Islet precursor cell (in vitro differentiated cells): Measurements from ENCODE around the gene TAB2.
"Not testable (repeated sequence)": the region's sequence is repeated elsewhere in the genome, so short reads cannot be mapped to it uniquely, and the experiment has no call there.

Experiments used
- DNase-seq: peaks from one replicate; pipeline ENCODE4 v3.0.0-alpha.2; 2018

Gene TAB2

DNA sequence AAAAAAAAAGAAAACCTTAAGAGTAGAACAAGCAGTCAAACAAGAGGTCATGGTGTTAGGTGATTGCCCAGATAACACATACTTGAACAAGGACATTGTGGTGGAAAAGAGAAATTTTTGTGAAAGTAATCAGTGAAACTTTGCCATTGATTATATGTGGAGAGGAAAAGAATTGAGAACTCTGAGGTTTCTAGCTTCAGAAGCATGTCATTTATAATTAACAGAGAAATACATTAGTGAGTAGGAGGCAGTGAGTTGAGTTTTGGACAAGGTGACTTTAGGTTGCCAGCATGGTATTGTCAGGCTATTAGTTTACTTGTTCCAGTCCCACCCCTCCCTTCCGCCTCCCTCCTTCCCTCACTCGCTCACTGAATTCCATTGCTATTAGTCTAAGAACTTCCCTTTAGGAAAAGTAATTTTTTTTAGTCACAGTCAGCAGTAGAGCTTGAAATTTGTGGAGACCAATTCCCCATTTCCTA is 17.2 kb downstream of the TAB2 start:
- peak; percentile 84 for DNase-seq

DNA sequence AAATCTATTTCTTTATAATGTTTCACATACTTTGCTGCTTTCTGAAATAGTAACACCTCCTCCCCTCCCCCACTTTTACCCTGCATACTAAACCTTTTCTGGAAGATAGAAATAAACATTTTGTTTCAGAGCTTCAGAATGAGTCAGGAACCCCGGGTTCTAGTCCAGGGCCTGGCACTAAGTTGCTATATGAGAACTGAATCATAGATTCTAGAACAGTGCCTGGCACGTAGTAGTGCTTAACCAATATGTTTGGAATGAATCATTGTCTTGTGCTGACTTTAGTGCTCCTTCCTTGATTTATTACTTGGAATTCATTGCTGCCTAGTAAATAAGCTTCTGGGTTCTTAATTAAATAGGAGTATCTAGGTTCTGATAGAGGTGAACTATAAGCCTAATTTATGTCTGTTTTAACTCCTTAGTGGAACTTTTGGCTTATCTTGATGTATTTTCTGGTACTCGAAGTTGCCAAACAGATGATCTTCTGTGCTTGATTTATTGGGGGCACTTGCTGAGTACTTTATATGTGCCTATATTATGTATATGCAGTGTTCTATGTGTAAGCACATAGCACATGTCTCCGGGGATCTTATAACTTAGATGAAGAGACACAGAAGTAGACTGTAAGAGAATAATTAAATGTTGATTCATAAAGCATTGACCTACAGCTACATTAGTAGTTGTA is 18.6 kb downstream of the TAB2 start:
- no peak for DNase-seq

DNA sequence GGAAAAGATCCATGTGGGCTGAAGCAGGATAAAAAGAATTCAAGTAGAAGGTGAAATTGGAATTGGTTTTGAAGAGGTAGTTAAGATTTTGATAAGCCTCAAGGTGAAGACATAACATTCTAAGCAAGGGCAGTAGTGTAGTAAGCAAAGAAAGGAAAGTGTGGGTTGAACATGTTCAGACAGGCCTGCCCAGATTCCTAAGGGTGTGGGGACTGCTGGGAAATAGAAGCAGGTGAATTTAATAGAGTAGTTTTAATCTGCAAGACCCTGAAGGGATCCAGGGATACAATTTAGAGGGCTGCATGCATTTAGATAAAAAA is 19.1 kb downstream of the TAB2 start:
- no peak for DNase-seq

DNA sequence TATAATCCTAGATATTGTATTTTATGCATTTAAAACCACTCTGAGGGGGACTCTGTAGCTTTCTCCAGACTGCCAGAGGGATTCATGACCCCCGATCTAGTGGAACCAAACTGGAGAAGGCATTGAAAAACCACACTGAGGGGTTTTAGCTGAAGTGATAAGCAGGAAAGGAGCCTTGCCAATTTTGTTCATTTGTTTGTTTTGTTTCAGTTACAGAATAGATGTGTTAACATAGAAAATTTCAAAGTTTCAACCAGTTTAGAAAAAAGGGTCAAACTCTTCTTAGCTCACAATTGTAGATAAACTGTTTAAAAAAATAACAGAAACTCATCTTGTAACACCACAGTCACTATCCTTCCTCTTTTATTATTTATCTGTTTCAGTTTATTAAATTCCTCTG is 19.8 kb downstream of the TAB2 start:
- no peak for DNase-seq

DNA sequence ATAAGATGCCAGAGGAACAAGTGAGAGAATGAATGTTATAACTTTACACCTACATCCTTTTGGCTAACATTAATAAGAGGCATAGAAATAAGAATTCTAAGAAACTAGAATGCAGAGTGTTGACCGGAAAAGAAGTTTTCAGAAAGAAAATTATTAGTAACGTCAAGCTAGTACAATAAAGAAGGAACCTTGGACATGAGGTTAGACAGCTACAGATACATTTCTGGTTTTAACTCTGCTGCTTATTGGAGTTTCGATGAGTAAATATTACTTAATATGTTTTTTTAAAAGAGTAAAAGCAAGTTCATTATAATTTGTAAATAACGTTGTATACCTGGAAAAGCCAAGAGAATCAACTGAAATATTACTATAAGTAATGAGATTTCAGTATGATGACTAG is 22.7 kb downstream of the TAB2 start:
- no peak for DNase-seq

DNA sequence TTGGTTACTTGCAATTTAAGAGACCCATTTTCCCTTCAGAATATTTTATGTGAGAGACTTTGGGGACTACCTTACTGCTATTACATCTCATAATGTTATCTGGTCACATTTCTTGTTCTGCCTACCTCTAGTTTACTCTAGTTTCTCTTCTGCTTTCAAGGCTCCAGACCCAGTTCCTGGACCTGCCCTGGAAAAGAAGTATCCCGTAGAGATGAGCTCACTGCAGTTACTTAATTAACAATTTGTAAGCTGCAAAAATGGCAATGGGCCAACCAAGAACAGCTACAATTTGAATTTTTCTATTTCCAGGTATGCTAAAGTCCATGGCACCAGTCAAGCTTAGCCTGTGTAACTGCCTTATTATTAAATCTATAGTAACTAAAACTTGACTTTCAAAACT is 25.0 kb downstream of the TAB2 start:
- DNase-seq = no peak

DNA sequence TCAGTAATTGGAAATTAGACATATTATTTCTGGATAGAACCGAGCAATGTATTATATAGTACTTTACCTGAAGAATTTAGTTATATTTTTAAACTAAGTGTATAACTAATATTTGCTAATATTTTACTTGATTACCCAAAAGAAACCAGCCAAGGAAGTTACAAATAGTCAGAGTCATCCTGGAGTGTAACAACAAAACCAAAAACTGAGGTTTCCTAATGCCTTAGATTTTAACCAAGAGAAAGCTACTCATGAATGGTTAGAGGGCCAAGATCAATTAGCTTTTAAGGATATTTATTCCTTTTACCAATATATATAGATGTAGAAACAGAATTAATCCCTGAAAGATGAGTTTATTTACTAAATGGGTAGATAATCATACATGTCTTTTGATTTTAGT is 26.0 kb downstream of the TAB2 start:
- no peak for DNase-seq

DNA sequence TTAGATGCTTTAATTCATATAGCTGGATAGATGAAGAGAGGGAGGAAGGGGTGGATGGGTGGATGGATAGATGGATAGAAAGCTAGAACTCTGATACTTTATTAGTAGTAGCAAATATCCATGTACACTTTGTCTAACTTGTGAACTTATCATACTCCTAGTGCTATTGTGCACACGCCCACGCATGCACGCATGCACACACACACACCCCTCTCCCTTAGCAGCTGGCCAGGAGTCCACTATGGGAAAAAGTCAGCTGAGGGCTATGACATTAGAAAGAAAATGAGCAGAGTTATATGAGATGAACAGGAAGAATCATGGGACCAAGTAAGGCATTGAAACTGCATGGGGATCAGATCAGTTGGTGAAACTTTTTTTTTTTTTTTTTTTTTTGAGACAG is 28.6 kb downstream of the TAB2 start:
- no peak for DNase-seq

DNA sequence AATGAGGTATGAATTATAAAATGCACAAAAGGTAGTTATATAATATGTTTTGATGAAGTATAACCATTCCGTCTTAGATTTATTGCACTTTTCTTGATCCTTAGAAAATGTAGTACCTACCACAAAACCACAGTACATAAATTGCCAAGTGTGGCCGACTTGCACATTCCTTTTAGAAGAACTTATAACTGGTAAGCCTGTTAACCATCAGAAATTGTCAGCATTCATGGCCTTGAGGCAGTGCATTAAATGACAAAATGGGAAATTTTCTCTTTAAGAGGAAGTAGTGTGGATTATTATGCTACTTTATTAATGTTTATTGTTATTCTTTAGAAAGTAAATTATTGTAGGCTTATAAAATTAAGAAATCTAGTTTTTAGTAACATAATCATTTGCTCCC is 29.6 kb downstream of the TAB2 start:
- DNase-seq = no peak

DNA sequence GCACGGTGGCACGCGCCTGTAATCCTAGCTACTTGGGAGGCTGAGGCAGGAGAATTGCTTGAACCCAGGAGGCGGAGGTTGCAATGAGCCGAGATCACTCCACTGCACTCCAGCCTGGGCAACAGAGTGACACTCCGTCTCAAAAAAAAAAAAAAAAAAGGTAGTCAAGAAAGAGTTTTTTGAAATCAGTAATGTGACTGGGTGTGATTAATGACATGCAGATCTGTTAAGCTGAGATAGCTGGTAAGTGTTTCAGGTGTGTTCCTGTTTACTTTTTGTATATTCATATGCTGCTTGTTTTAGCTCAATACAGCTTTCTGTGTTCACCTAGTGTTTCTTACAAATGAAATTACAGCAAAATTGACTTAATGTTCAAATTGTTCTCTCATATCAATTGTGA is 31.8 kb downstream of the TAB2 start:
- DNase-seq = not testable (repeated sequence)

DNA sequence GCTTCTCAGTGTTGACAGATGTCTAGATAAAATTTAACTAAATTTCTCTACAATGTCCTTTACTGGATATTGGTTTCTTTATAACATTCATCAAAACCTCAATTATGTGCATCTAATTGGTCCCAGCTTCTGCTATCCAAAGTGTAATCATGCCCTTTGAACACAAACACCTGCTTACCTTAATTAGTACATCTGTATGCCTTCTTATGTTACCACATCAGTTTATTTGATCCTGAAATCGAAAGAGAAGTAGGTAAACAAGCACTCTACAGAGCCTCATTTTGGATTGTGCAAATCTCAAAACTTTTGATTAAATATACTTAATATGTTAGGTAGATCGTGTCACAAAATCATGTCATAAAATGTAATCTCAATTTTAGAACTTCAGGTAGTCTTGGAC is 36.5 kb downstream of the TAB2 start:
- DNase-seq = no peak

DNA sequence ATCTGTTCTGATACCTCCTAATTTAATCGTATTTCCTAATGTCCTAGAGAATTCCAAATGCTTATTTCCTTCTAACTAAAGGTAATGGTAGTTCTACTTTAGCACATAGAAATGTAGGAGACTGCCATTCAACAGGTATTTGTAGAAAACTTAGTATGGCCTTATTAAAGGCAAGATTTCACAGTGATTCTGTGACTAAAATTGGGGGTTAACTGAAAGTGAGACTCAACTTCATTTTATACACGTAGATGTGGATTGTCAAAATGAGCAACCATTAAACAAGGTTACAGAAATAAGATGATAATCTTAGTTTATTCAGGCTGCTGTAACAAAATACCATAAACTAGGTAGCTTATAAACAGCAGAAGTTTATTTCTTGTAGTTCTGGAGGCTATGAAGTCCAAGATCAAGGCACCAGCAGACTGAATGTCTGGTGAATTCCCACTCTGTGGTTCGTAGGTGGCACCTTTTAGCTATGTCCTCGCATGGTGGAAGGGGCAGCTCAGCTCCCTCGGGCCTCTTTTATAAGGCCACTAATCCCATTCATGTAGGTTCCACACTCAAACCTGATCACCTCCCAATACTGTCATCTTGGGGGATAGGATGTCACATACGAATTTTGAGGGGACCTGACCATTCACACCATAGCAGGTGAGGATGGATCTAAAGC is 38.7 kb downstream of the TAB2 start:
- no peak for DNase-seq

DNA sequence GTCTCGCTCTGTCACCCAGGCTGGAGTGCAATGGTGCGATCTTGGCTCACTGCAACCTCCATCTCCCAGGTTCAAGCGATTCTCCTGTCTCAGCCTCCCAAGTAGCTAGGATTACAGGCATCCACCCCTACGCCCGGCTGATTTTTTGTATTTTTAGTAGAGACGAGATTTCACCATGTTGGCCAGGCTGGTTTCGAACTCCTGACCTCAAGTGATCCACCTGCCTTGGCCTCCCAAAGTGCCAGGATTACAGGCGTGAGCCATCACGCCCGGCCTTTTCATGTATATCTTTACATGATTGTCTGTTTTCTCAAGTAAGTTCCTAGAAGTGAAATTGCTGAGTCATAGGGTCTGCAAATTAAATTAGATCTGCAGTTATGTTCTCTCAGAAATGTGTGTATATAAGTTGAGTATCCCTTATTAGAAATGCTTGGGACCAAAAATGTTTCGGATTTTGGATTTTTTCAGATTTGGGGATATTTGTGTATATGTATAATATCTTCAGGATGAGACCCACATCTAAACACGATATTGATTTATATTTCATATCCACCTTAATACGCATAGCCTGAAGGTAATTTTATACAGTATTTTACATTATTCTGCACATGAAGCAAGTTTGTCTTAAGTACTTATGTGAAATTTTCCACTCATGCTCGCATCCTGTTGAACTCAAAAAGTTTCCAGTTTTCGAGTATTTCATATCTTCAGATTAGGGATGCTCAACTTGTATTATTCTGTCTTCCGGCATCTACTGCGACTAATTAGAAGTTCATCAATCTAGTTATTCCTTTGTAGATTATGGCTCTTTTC is 40.4 kb downstream of the TAB2 start:
- no peak for DNase-seq

DNA sequence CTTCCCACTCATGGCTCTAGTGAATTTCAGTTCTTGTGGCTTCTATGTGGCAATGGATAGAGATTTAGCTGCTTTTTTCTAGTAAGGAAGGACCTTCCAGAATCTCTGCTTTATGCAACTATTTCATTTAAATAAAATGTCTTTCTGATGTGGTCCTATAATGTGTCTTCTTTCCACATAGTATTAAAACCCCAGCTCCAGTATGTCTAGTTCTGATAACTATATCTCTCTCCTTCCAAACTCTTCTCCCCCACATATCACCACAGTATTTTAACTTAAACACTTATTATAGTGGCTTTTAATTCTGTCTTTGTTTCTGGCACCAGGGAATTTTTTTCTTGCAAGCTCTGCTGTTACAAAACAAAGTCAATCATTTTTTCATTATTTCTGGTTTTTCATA is 41.9 kb downstream of the TAB2 start:
- DNase-seq = no peak

DNA sequence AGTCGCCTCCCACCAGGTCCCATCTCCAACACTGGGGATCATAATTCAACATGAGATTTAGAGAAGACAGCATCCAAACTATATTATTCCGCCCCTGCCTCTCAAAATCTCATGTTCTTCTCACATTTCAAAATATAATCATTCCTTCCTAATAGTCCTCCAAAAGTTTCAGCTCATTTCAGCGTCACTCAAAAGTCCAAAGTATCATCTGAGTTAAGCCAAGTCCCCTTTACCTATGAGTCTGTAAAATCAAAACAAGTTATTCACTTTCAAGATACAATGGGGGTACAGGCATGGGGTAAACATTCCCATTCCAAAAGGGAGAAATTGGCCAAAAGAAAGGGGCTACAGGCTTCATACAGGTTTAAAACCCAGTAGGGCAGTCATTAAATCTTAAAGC is 43.0 kb downstream of the TAB2 start:
- no peak for DNase-seq

DNA sequence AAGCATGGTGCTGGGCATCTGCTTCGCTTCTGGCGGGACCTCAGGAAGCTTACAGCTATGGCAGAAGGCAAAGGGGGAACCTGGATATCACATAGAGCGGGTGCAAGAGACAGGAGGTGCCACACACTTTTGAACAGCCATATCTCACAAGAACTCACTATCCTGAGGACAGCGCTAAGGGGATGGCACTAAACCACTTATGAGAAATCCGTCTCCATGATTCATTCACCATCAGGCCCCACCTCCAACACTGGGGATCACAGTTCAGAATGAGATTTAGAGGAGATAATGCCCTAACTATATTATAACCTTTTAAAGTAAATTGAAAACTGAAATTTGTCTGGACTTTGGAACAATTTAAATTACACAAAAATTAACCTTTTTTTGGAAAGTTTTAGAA is 44.8 kb downstream of the TAB2 start:
- no peak for DNase-seq

DNA sequence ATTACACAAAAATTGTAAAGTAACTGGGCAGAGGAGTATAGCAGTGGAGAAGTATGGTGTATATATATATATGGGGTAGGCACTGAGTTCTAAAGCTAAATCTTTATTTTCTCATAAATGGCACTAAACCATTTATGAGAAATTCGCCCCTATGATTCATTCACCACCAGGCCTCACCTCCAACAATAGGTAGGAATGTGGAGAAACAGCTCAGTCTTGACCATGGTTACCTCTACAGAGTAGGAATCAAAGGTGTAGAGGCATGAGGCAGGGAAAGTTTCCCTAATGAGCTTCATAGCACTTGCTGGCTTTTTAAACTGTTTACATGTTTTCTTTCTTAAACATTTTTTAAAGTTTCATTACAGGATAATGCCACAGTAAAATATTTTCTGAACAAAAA is 45.6 kb downstream of the TAB2 start:
- DNase-seq = no peak

DNA sequence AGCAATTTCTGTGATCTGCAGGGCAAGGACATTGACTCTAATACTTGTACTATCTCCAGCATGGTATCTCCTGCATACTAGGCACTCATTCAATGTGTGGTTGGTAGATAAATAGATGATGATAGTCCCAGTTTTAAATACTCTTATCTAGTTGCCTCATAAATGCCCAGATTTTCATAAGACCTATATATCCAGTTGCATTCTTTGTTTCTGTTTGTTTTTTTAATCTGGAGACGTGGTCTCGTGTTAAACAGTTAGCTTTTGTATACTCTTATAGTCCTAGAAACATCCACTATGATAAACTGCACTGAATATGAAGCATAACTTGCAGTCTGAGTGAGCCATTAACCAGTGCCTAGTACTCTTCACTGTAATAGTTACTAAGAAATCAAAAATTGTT is 47.0 kb downstream of the TAB2 start:
- no peak for DNase-seq

DNA sequence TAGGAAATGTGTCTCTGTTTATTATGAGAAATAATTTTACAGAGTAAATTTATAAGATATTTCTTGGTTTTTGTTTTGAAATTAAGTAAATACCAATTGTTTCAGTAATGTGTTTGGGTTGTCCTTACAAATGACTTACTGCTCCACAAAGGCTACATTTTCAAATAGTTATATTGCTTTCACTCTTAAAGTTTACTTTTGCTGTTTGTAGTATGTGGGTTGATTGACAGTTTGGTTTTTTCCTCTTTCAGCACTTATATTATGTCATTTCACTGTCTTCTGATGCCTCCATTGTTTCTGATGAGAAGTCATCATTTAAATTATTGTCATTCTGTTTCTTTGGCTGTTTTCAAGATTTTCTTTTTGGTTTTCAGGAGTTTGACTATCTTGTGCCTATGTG is 47.7 kb downstream of the TAB2 start:
- no peak for DNase-seq

DNA sequence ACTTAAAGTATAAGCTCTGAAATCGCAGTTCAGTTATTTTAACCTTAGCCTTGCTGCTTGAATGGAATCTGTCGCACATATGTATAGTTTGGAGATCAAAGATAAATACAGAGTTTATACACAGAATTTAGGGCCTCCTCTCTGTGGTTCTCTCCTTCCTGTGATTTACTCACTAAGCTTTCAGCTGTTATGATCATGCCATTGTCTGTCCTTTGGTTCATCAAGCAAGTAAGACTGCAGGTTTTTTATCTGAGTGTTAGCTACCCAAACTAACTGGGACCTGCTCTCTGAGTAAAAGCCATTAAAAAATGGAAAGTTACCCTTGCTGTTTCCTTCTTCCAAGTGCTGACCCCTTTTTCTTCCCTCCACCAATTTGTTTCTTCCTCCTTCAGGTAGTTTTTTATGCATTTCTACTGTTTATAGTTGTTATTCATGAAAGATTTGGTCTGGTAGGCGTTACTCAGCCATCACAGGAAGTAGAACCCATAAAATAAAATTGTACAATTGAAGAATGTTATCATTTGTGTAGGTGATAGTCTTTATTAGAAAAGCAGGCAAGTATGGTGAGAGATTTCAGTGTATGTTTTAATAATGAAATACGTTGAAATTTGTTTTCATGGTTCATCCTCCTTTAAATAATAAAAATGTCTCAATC is 48.9 kb downstream of the TAB2 start:
- DNase-seq = no peak

DNA sequence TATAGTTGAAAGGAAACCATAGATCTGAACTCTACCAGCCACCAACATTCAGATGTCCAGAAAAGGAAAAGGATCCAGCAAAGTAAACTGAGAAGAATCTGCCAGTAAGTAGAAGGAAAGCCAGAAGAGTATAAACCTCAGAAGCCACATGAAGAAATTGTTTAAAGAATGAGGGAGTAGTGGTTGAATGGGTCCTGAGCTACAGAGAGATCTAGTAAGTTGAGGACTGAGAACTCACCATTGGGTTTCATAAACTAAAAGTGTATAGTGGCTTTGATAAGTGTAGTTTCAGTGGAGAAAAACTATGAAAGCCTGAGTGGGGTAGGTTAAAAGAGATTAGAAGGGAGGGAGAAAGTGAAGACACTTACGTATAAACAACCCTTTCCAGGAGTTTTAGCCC is 50.6 kb downstream of the TAB2 start:
- DNase-seq = no peak

DNA sequence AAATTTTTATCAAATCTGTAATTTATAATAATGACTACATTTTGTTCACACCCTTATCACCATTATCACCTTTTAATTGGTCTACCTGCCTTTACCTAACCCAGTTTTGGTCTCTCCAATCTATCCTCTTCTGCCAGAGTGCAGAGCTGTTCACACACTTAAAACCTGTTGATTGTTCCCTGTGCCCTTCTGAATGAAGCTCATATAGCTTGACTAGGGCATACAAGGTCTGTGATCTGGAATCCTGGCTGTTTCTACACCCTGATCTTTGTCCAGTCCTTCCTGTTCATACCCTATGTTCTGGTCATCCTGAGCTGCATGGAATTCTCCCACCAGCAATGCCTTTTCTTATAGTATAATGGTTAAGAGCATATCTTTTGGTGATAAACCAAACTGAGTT is 53.6 kb downstream of the TAB2 start:
- DNase-seq = no peak

DNA sequence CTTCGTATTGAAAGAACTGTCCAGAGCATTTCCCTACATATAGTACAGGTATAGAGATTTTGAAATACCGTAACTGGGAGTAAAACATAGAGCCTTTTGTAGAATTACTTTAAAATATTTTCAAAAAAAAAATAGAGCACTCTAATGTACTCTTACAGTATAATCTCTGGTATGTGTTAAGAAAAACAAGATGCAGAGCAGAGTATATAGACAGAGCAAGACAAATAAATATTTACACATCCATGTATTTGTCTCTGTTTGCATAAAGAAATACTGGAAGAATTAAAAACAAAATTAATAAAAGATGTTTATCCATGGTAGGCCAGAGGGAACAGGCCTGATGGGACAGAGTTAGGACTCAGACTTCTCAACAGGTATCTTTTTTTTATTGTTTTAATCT is 54.5 kb downstream of the TAB2 start:
- no peak for DNase-seq

DNA sequence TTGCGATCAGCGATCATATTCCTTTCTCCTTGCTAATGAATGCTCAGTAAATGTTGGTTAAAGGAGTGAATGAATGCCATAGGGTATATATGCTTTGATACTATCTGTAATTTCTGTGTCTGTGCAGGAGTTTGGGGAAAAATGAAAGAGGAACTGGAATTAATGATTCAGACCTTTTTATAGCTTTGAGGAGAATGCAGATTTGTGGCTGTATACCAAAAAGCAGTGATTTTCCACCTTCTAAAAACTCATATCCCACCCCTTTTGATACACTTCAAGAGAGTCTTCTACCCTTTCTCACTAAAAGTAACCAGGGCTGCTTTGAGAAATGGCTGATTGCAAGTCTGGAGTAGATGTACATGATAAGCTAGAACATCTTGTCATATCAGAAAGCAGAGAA is 56.0 kb downstream of the TAB2 start:
- no peak for DNase-seq
